ENCODE results near the gene PMVK.

PMVK gene

DNA sequence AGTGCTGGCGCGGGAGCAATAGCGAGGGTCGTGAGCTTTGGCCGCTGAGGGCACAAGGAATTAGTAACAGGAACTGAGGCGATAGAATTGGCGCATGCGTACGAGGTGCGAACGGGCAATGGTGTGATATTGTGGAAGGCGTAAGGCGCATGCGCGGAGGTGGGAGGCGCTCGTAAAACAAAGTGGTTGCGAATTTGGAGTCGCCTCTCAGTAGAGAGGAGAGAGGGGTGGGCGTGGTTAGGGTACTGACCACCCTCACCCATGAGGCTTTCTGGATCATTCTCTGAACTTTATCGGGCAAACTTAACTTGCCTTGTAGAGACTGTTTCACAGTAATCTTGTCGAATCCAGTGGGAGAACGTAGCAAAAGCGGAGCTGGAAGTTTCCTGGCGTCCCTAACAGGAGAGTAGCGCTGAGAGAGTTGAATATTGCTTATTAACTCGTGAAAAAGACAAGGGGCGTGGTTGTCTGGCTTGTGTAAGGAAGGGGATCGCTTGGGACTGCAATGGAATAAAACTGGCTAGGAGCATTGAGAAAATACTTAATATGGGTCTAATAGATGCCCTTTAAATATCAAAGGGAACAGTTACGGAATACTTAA lies 38.4 kb upstream of the PMVK start:
- TF ChIP-seq, protein P1, sequence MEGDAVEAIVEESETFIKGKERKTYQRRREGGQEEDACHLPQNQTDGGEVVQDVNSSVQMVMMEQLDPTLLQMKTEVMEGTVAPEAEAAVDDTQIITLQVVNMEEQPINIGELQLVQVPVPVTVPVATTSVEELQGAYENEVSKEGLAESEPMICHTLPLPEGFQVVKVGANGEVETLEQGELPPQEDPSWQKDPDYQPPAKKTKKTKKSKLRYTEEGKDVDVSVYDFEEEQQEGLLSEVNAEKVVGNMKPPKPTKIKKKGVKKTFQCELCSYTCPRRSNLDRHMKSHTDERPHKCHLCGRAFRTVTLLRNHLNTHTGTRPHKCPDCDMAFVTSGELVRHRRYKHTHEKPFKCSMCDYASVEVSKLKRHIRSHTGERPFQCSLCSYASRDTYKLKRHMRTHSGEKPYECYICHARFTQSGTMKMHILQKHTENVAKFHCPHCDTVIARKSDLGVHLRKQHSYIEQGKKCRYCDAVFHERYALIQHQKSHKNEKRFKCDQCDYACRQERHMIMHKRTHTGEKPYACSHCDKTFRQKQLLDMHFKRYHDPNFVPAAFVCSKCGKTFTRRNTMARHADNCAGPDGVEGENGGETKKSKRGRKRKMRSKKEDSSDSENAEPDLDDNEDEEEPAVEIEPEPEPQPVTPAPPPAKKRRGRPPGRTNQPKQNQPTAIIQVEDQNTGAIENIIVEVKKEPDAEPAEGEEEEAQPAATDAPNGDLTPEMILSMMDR (IDR thresholded peaks at IDR 0.05) = no peak
- H3K27ac ChIP-seq = peak overlapping the region; percentile 86 to 98
- peak overlapping the region; percentile 78 for H3K4me3 ChIP-seq
- DNase-seq (ENCODE audit: low spot score) = peak; percentile 97

GRCh38 chr1:154974102-154974807 lies 37.7 kb upstream of the PMVK start, which contains the start of gene CKS1B:
TSS of gene CKS1B (plus strand) at chr1:154974681. CDS start at chr1:154974746, 65 bp downstream.
- peak; percentile 99 for DNase-seq (ENCODE audit: low spot score)
- H3K27ac ChIP-seq = peak within 1 kb of the TSS; percentile 98
- TF ChIP-seq, protein P1 (IDR thresholded peaks at IDR 0.05) = no peak
- peak within 1 kb of the TSS; percentile 78 for H3K4me3 ChIP-seq

- peak overlapping the region; percentile 78 for H3K4me3 ChIP-seq
- TF ChIP-seq, protein P1 (IDR thresholded peaks at IDR 0.05) = no peak
- peak overlapping the region; percentile 98 for H3K27ac ChIP-seq
- DNase-seq (ENCODE audit: low spot score) = peak; percentile 99
Observed at GRCh38 chr1:154973344-154974101, 37.0 kb upstream of the PMVK start.

GRCh38 chr1:154972517-154973343 lies 36.2 kb upstream of the PMVK start:
- H3K4me3 ChIP-seq = peak overlapping the region; percentile 78
- peak; percentile 94 for DNase-seq (ENCODE audit: low spot score)
- peak overlapping the region; percentile 98 for H3K27ac ChIP-seq
- TF ChIP-seq, protein P1 (IDR thresholded peaks at IDR 0.05) = no peak

DNA sequence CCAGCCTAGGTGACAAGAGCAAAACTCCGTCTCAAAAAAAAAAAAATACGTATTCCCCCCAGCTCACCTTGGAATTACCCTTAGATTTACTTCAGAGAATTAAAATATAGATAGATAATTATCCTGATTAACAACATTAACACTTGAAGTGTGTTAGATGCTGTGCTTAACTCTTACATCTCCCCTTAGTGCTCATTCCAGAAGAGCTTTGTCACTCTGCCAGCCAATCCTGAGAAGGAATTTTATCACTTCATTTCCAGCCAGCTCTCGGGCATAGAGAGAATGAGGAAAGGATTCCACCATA lies 35.6 kb upstream of the PMVK start:
- TF ChIP-seq, protein P1 (IDR thresholded peaks at IDR 0.05) = no peak
- peak overlapping the region; percentile 78 for H3K4me3 ChIP-seq

DNA sequence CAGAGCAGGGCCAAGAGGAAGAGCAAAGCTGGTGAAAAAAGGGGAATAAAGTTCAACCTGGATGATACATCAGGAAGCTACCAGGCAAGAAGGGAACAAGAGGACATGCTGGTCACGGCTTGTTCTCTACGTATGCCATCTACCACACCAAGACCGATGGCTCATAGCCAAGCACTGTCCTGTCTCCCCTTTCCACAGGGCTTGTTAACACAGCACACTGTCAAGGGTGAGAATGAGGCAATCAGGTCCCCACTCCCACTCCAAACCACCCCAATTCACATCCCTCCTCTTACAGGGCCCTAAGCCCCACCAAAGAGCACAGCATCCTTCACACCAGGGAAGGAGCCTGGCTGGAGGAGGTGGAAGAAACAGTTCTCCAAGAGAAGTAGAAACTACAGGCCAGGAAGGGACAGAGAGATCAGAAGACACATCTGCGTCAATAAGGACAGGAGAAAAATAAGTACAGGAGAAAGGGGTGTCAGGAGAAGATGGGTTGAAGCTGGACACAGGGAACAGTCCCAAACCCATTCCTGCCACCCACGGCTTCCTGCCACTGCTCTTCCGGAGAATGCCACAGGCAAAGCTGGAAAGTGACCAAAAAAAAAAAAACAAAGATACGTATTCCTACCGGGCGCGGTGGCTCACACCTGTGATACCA lies 35.0 kb upstream of the PMVK start:
- TF ChIP-seq, protein P1 (IDR thresholded peaks at IDR 0.05) = no peak
- DNase-seq (ENCODE audit: low spot score) = no peak
- Histone ChIP-seq H3K27ac (peak overlapping the region; percentile 98), H3K4me3 (peak overlapping the region; percentile 78)

More for the DNA sequence above, 35.6 kb upstream of the PMVK start:
- DNase-seq (ENCODE audit: low spot score) = no peak
- peak overlapping the region; percentile 98 for H3K27ac ChIP-seq

All from coronary artery (tissue), 2 donors.